Stomach (tissue), 9 donors: ENCODE results near the gene SEC22C. TPM values are rescaled to one million over a fixed set of nuclear protein-coding genes. Genes with fewer than 3 reads are reported as not detected.

Experiments used
- DNase-seq, 2 donors: peaks; one replicate each; pipeline versions ENCODE4 v3.0.0 to v3.0.0-alpha.2; 2013 to 2019
- H3K27ac ChIP-seq, 5 donors: fragments of 200-600 bp in 4 of 5; sonication (generic) in 4 of 5; one replicate each; pipeline ENCODE4 v1.5.1; 2013 to 2019; ENCODE audit warnings: mild to moderate bottlenecking in 1 of 5, moderate library complexity in 1 of 5
- H3K27me3 ChIP-seq, 3 donors: fragments of 200-600 bp; sonication (generic); one replicate each; pipeline ENCODE4 v1.5.1; 2017 to 2019; ENCODE audit warnings: mixed run types in 1 of 3
- H3K36me3 ChIP-seq, 4 donors: fragments of 200-600 bp; sonication (generic); 1 replicate in 3 of 4; 2 replicates in 1 of 4; pipeline ENCODE4 v1.5.1; 2016 to 2019
- H3K4me1 ChIP-seq, 4 donors: fragments of 200-600 bp; sonication (generic); one replicate each; pipeline ENCODE4 v1.5.1; 2016 to 2019
- H3K4me3 ChIP-seq, 4 donors: fragments of 200-600 bp; sonication (generic) in 3 of 4; one replicate each; pipeline ENCODE4 v1.5.1; 2016 to 2019; ENCODE audit warnings: mild to moderate bottlenecking in 1 of 4
- H3K9me3 ChIP-seq, 4 donors: fragments of 200-600 bp; sonication (generic); one replicate each; pipeline ENCODE4 v1.5.1; 2016 to 2019
- EP300 ChIP-seq: sonication (generic); formaldehyde crosslinking; IDR thresholded peaks from one replicate; pipeline ENCODE4 v1.6.1; 2017; ENCODE audit warnings: antibody characterized with exemption
- POLR2A ChIP-seq, 4 donors: fragments of 450-650 bp; IDR thresholded peaks; one replicate each; pipeline ENCODE4 v1.6.1; 2016; ENCODE audit warnings: antibody characterized with exemption in 4 of 4, control low read depth in 2 of 4, mild to moderate bottlenecking in 1 of 4, moderate library complexity in 1 of 4
- POLR2AphosphoS5 ChIP-seq, 3 donors: sonication (generic); formaldehyde crosslinking; IDR thresholded peaks; one replicate each; pipeline ENCODE4 v1.6.1; 2016; ENCODE audit warnings: antibody characterized with exemption in 3 of 3
- WGBS, 5 donors: extraction: QIAGEN DNeasy Blood & Tissue Kit in 3 of 5; methylation state at CpG; one replicate each; pipeline versions ENCODE4 v1.1.5 to v1.1.7; 2013 to 2018; 5-methylcytosine and 5-hydroxymethylcytosine counted together
- intact Hi-C: fragments of 100-400 bp; cut with DNase I; formaldehyde crosslinking; loops from one replicate; pipeline ENCODE4 v1.15.1; 2023; ENCODE audit warnings: low total_unique reads
- polyA plus RNA-seq, 3 donors: library from polyadenylated mRNA; stranded (reverse); fragments of 200-250 nt; gene quantifications; one replicate each; pipeline ENCODE4 v1.2.3, GENCODE V29; 2013
- total RNA-seq, 5 donors: library from RNA; depleted of rRNA; stranded (reverse); fragments of >200 nt; gene quantifications; one replicate each; pipeline versions ENCODE4 v1.1.0 to v1.2.3, GENCODE V29; 2014 to 2016
- TF ChIP-seq, protein P1 (sequence below), 7 experiments: fragments of 450-650 bp in 4 of 7; fragments of 200-600 bp in 3 of 7; sonication (generic) in 3 of 7; IDR thresholded peaks; one replicate each; pipeline ENCODE4 v1.5.1; 2016 to 2019; ENCODE audit warnings: antibody characterized with exemption in 7 of 7, control low read depth in 2 of 7, mild to moderate bottlenecking in 1 of 7
- donor health status: healthy with polysubstance abuse.
- donor health status: Bipolar disorder and iron deficiency.
- donor health status: healthy.

Gene SEC22C
- total and polyA plus RNA-seq, 8 donors: 9.8 to 64.3 (median 28.9) TPM

DNA sequence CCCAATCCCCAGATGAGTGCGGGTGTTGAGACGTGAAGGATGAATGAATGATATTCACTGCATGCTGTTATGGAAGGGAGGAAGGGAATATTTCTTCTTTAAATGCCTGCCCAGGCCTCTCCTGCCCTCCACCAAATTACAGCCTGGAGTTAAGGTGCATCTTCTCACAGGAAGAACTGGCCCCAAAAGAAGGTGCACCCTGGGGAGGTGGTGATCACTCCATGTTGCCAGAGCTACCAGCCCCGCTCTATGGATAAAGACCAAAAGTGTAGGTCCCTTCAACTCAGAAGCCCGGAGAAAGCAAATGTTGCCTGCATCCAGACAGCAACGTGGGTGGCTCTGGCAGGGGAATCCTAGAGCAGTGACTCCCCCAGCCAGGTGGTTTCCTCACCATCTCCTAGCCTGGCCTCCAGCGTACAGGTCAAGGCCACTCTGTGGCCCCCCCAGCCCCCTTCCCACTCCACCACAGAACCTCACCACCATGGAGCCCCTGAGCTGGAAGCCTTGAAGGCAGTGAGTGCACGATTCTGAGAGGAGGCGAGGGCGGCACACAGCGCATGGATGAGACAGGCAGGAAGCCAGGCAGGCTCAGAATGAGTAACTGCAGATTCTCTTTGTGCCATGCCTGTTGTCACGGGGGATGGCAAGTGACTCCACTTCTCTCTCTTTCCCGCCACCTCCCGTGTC is 82.8 kb downstream of the SEC22C start:
- no peaks in the 10 kb centered on the region for H3K9me3 ChIP-seq
- TF ChIP-seq POLR2A (IDR thresholded peaks at IDR 0.05) (no peak), EP300 (no peak), POLR2AphosphoS5 (IDR thresholded peaks at IDR 0.05) (no peak)
- TF ChIP-seq, protein P1, sequence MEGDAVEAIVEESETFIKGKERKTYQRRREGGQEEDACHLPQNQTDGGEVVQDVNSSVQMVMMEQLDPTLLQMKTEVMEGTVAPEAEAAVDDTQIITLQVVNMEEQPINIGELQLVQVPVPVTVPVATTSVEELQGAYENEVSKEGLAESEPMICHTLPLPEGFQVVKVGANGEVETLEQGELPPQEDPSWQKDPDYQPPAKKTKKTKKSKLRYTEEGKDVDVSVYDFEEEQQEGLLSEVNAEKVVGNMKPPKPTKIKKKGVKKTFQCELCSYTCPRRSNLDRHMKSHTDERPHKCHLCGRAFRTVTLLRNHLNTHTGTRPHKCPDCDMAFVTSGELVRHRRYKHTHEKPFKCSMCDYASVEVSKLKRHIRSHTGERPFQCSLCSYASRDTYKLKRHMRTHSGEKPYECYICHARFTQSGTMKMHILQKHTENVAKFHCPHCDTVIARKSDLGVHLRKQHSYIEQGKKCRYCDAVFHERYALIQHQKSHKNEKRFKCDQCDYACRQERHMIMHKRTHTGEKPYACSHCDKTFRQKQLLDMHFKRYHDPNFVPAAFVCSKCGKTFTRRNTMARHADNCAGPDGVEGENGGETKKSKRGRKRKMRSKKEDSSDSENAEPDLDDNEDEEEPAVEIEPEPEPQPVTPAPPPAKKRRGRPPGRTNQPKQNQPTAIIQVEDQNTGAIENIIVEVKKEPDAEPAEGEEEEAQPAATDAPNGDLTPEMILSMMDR (IDR thresholded peaks at IDR 0.05): no peak
- H3K27me3 ChIP-seq: peaks cover 0 to 50% (median 19%) of the 10 kb centered on the region in 3 donors
- H3K36me3 ChIP-seq: no peaks in the 10 kb centered on the region
- DNase-seq: peak in 1 of 2 donors; percentile 22
- intact Hi-C loops: no loop called here
- WGBS, 5 donors: 80 to 96% (median 88%) methylated on average over 10 to 13 of the region's 13 CpGs
- peaks cover 18 to 35% (median 27%) of the 10 kb centered on the region in 4 donors for H3K4me1 ChIP-seq
- H3K27ac ChIP-seq: no peak overlapping the region
- no peak overlapping the region for H3K4me3 ChIP-seq

DNA sequence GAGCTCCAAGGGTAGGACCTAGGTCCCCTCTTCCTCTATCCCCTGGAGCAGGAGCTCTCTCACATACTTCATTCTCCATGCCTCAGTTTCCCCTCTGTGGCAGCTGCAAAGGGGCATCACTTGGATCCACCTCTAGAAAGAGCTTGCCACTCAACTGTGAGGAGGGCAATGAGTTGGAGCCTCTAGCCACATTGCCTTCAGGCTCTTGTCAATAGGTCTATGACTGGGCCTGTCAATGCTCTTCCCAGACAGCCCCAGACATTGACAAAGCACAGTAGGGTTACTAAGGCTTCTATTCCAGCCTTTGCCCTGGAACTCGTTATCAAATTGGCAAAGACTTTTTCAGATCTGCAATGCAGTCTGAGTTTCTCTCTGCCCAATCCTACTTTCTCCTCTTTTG is 83.7 kb downstream of the SEC22C start:
- Histone ChIP-seq H3K4me1 (peaks cover 14 to 27% (median 23%) of the 10 kb centered on the region in 4 donors), H3K27me3 (peaks cover 0 to 47% (median 19%) of the 10 kb centered on the region in 3 donors), H3K9me3 (no peaks in the 10 kb centered on the region), H3K36me3 (no peaks in the 10 kb centered on the region), H3K4me3 (no peak overlapping the region), H3K27ac (no peak overlapping the region)
- peak in 1 of 2 donors; percentile 3 for DNase-seq
- TF ChIP-seq POLR2AphosphoS5 (IDR thresholded peaks at IDR 0.05): no peak
- no peak for TF ChIP-seq POLR2A (IDR thresholded peaks at IDR 0.05)
- TF ChIP-seq, protein P1 (IDR thresholded peaks at IDR 0.05): no peak
- TF ChIP-seq EP300: no peak
- intact Hi-C loops: no loop called here
- WGBS, 5 donors: 35 to 74% (median 52%) methylated on average over 1 of the region's 1 CpG

Other genes with a start within 250 kb of the SEC22C start
- gene LYZL4, start 171.4 kb downstream of the SEC22C start, total RNA-seq: not detected
- gene LYZL4, start 171.4 kb downstream of the SEC22C start, polyA plus RNA-seq: not detected
- 100 to 1,000 TPM in 1 of 5 donors, 10 to 100 TPM in 3, 1 to 10 TPM in 1; 9.5 to 170 (median 14.0) TPM for gene VIPR1, start 79.3 kb downstream of the SEC22C start, total RNA-seq
- gene VIPR1, start 79.3 kb downstream of the SEC22C start, polyA plus RNA-seq: 10 to 100 TPM in 1 of 3 donors, 1 to 10 TPM in 2; 2.2 to 10.0 (median 3.1) TPM
- gene SS18L2, start 8.9 kb upstream of the SEC22C start, total RNA-seq: 10 to 100 TPM in 4 of 5 donors, 1 to 10 TPM in 1; 8.0 to 34.4 (median 27.7) TPM
- 10 to 100 TPM; 31.9 to 59.7 (median 49.6) TPM for gene SS18L2, start 8.9 kb upstream of the SEC22C start, polyA plus RNA-seq
- 100 to 1,000 TPM in 4 of 5 donors, 10 to 100 TPM in 1; 76.5 to 488 (median 141) TPM for gene NKTR, start 18.7 kb upstream of the SEC22C start, total RNA-seq
- 10 to 100 TPM in 1 of 3 donors, 1 to 10 TPM in 2; 3.8 to 20.0 (median 6.4) TPM for gene NKTR, start 18.7 kb upstream of the SEC22C start, polyA plus RNA-seq
- 10 to 100 TPM; 10.1 to 40.3 (median 19.6) TPM for gene ZBTB47, start 71.7 kb upstream of the SEC22C start, total RNA-seq
- 10 to 100 TPM; 10.4 to 40.0 (median 32.1) TPM for gene ZBTB47, start 71.7 kb upstream of the SEC22C start, polyA plus RNA-seq
- gene KLHL40, start 103.6 kb upstream of the SEC22C start, total RNA-seq: under 1 TPM in 1 of 5 donors, not detected in 4; 0.18 TPM
- gene KLHL40, start 103.6 kb upstream of the SEC22C start, polyA plus RNA-seq: 1 to 10 TPM in 1 of 3 donors, under 1 TPM in 1, not detected in 1; 0.05 to 2.0 TPM
- not detected for gene HHATL, start 120.8 kb upstream of the SEC22C start, total RNA-seq
- gene HHATL, start 120.8 kb upstream of the SEC22C start, polyA plus RNA-seq: 1 to 10 TPM in 1 of 3 donors, under 1 TPM in 2; 0.81 to 6.9 (median 0.90) TPM
- gene CCDC13, start 191.3 kb upstream of the SEC22C start, total RNA-seq: 10 to 100 TPM in 2 of 5 donors, 1 to 10 TPM in 1, under 1 TPM in 1, not detected in 1; 0.58 to 31.7 (median 10.0) TPM
- gene CCDC13, start 191.3 kb upstream of the SEC22C start, polyA plus RNA-seq: 1 to 10 TPM in 1 of 3 donors, under 1 TPM in 2; 0.44 to 2.9 (median 0.53) TPM
- gene HIGD1A, start 222.5 kb upstream of the SEC22C start, total RNA-seq: 100 to 1,000 TPM in 2 of 5 donors, 10 to 100 TPM in 3; 62.0 to 313 (median 98.8) TPM
- gene HIGD1A, start 222.5 kb upstream of the SEC22C start, polyA plus RNA-seq: 100 to 1,000 TPM; 202 to 413 (median 311) TPM
- 1 to 10 TPM in 1 of 5 donors, under 1 TPM in 1, not detected in 3; 0.72 to 2.4 TPM for gene ACKR2, start 227.5 kb upstream of the SEC22C start, total RNA-seq
- gene ACKR2, start 227.5 kb upstream of the SEC22C start, polyA plus RNA-seq: under 1 TPM; 0.15 to 0.50 (median 0.30) TPM